Ovary (tissue), 9 donors: ENCODE results near the gene SLC9A3. TPM values are rescaled to one million over a fixed set of nuclear protein-coding genes. Genes with fewer than 3 reads are reported as not detected.

Source experiments
- DNase-seq, 5 donors: peaks; one replicate each; pipeline ENCODE4 v3.0.0-alpha.2; 2019 to 2020
- H3K27ac ChIP-seq, 2 donors: fragments of 200-600 bp; one replicate each; pipeline versions ENCODE4 v1.5.1 to v1.8.0; 2019 to 2022
- H3K27me3 ChIP-seq: fragments of 200-600 bp; one replicate; pipeline ENCODE4 v1.8.0; 2022
- H3K36me3 ChIP-seq: fragments of 200-600 bp; sonication (generic); one replicate; pipeline ENCODE4 v1.5.1; 2019
- H3K4me1 ChIP-seq: one replicate; pipeline ENCODE4 v1.8.1; 2013; ENCODE audit warnings: mild to moderate bottlenecking, moderate library complexity; ENCODE audit not compliant: insufficient read depth
- H3K4me3 ChIP-seq: fragments of 200-600 bp; sonication (generic); one replicate; pipeline ENCODE4 v1.5.1; 2017
- H3K9me3 ChIP-seq, 2 donors: fragments of 200-600 bp in 1 of 2; sonication (generic) in 1 of 2; one replicate each; pipeline versions ENCODE4 v1.5.1 to v1.8.1; 2013 to 2019; ENCODE audit warnings: mild to moderate bottlenecking in 1 of 2, moderate library complexity in 1 of 2
- EP300 ChIP-seq: sonication (generic); formaldehyde crosslinking; IDR thresholded peaks from one replicate; pipeline ENCODE4 v1.6.1; 2017; ENCODE audit warnings: antibody characterized with exemption
- POLR2A ChIP-seq: fragments of 450-650 bp; IDR thresholded peaks from one replicate; pipeline ENCODE4 v1.6.1; 2017; ENCODE audit warnings: antibody characterized with exemption, mild to moderate bottlenecking, moderate library complexity
- WGBS, 3 donors: extraction: QIAGEN DNeasy Blood & Tissue Kit in 1 of 3; methylation state at CpG; one replicate each; pipeline versions ENCODE4 v1.1.5 to v1.1.7; 2013 to 2017; 5-methylcytosine and 5-hydroxymethylcytosine counted together
- intact Hi-C, 4 donors: fragments of 100-400 bp; cut with DNase I; formaldehyde crosslinking; loops; one replicate each; pipeline versions ENCODE4 v1.11.0 to v1.15.1; 2022 to 2023
- polyA plus RNA-seq, 2 donors: library from polyadenylated mRNA; stranded (reverse); fragments of 200-250 nt in 1 of 2; fragments of 350-450 nt in 1 of 2; fragmentation: Illumina TruSeq in 1 of 2; extraction: RNeasy Lipid Tissue Mini Kit (QIAGEN cat#74804) in 1 of 2; gene quantifications; one replicate each; pipeline ENCODE4 v1.2.3, GENCODE V29; 2013 to 2014
- total RNA-seq, 7 donors: library from RNA; depleted of rRNA in 2 of 7; stranded (reverse); fragments of >200 nt in 2 of 7; fragmentation: NEBNext Ultra II Directional in 3 of 7; extraction: Animal tissue kit (Norgen Biotek cat#: 25700) in 3 of 7; gene quantifications; one replicate each; pipeline versions ENCODE4 v1.1.0 to v1.2.4, GENCODE V29; 2016 to 2023
- TF ChIP-seq, protein P1 (sequence below), 3 donors: fragments of 450-650 bp in 2 of 3; fragments of 200-600 bp in 1 of 3; IDR thresholded peaks; one replicate each; pipeline versions ENCODE4 v1.5.1 to v1.8.0; 2016 to 2022; ENCODE audit warnings: antibody characterized with exemption in 3 of 3, mild to moderate bottlenecking in 1 of 3
- donor health status: DM: no; HTN: no; CAD: no; lungs with moderate emphysema.
- donor health status: DM: no; HTN: no; CAD: no.
- donor health status: Bipolar disorder and iron deficiency.
- donor health status: DM: yes; HTN: yes; CAD: no.
- donor health status: DM: no; HTN: no; CAD: no.
- donor health status: DM: yes; HTN: yes; CAD: no.

SLC9A3 gene
- total and polyA plus RNA-seq, 9 donors, result 1.2 to 3.6 (median 1.9) TPM

GRCh38 chr5:514673-515072 lies 9.6 kb downstream of the SLC9A3 start:
- intact Hi-C loops, result no loop called here
- no peak overlapping the region for H3K27ac ChIP-seq
- no peak for DNase-seq
- WGBS, 3 donors, result 74 to 83% (median 80%) methylated on average over 8 of the region's 8 CpGs
- no peaks in the 10 kb centered on the region for H3K27me3 ChIP-seq
- H3K4me1 ChIP-seq, result no peaks in the 10 kb centered on the region
- no peaks in the 10 kb centered on the region for H3K36me3 ChIP-seq
- no peaks in the 10 kb centered on the region for H3K9me3 ChIP-seq
- H3K4me3 ChIP-seq, result no peak overlapping the region
- TF ChIP-seq, protein P1, sequence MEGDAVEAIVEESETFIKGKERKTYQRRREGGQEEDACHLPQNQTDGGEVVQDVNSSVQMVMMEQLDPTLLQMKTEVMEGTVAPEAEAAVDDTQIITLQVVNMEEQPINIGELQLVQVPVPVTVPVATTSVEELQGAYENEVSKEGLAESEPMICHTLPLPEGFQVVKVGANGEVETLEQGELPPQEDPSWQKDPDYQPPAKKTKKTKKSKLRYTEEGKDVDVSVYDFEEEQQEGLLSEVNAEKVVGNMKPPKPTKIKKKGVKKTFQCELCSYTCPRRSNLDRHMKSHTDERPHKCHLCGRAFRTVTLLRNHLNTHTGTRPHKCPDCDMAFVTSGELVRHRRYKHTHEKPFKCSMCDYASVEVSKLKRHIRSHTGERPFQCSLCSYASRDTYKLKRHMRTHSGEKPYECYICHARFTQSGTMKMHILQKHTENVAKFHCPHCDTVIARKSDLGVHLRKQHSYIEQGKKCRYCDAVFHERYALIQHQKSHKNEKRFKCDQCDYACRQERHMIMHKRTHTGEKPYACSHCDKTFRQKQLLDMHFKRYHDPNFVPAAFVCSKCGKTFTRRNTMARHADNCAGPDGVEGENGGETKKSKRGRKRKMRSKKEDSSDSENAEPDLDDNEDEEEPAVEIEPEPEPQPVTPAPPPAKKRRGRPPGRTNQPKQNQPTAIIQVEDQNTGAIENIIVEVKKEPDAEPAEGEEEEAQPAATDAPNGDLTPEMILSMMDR (IDR thresholded peaks at IDR 0.05), result no peak
- TF ChIP-seq EP300 (no peak), POLR2A (no peak)

DNA sequence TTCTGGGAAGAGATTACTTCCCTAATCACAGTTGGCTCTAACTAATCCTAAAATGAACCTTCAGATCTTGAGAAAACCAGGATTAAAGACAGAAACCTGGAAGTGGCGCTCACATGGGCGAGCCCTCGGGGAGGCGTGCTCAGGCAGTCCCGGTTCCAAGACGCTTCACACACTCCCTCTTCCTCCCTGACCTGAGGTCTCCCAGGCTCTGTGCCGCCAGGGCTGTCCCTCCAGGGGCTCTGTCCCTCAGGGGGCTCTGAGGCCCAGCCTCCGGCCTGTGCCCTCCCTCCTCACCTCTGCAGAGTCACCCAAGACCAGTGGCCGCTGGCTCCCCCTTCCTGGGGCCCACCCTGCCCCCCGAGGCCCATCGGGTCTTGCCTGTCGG lies 10.2 kb downstream of the SLC9A3 start:
- no peaks in the 10 kb centered on the region for H3K4me1 ChIP-seq
- intact Hi-C loops, result no loop called here
- no peaks in the 10 kb centered on the region for H3K36me3 ChIP-seq
- 61 to 68% (median 62%) methylated on average over 12 of the region's 12 CpGs for WGBS, 3 donors
- no peak for DNase-seq
- H3K27ac ChIP-seq, result no peak overlapping the region
- no peaks in the 10 kb centered on the region for H3K27me3 ChIP-seq
- no peak overlapping the region for H3K4me3 ChIP-seq
- TF ChIP-seq POLR2A, result no peak
- TF ChIP-seq, protein P1 (IDR thresholded peaks at IDR 0.05), result no peak
- no peak for TF ChIP-seq EP300
- no peaks in the 10 kb centered on the region for H3K9me3 ChIP-seq

GRCh38 chr5:513216-514100 lies 10.8 kb downstream of the SLC9A3 start:
- H3K36me3 ChIP-seq, result no peaks in the 10 kb centered on the region
- DNase-seq, result no peak
- TF ChIP-seq POLR2A (no peak), EP300 (no peak)
- TF ChIP-seq, protein P1 (IDR thresholded peaks at IDR 0.05), result no peak
- no peaks in the 10 kb centered on the region for H3K4me1 ChIP-seq
- intact Hi-C loops, result no loop called here
- no peaks in the 10 kb centered on the region for H3K9me3 ChIP-seq
- H3K27me3 ChIP-seq, result no peaks in the 10 kb centered on the region
- no peak overlapping the region for H3K27ac ChIP-seq
- no peak overlapping the region for H3K4me3 ChIP-seq
- 68 to 74% (median 70%) methylated on average over 31 of the region's 31 CpGs for WGBS, 3 donors

GRCh38 chr5:511476-511875 lies 12.8 kb downstream of the SLC9A3 start:
- no peak for DNase-seq
- Histone ChIP-seq H3K27me3 (no peaks in the 10 kb centered on the region), H3K9me3 (no peaks in the 10 kb centered on the region), H3K4me1 (no peaks in the 10 kb centered on the region), H3K36me3 (no peaks in the 10 kb centered on the region), H3K27ac (no peak overlapping the region), H3K4me3 (no peak overlapping the region)
- intact Hi-C loops, result no loop called here
- 86 to 92% (median 90%) methylated on average over 16 of the region's 16 CpGs for WGBS, 3 donors
- TF ChIP-seq EP300 (no peak), POLR2A (no peak)
- TF ChIP-seq, protein P1 (IDR thresholded peaks at IDR 0.05), result no peak
